Stimulated activated CD8-positive, alpha-beta memory T cell treated with anti-CD3 and anti-CD28 coated beads, Interleukin-12 subunit alpha, Interleukin-12 subunit beta, amount 100 ng/mL, for 4 hours (primary cell): ENCODE data around the gene BEGAIN.
"Not testable (repeated sequence)": the region's sequence is repeated elsewhere in the genome, so short reads cannot be mapped to it uniquely, and the experiment has no call there.

ENCODE experiments used
- DNase-seq: peaks from one replicate; pipeline ENCODE4 v3.0.0-alpha.2; 2020; ENCODE audit warnings: low read depth

BEGAIN gene

DNA sequence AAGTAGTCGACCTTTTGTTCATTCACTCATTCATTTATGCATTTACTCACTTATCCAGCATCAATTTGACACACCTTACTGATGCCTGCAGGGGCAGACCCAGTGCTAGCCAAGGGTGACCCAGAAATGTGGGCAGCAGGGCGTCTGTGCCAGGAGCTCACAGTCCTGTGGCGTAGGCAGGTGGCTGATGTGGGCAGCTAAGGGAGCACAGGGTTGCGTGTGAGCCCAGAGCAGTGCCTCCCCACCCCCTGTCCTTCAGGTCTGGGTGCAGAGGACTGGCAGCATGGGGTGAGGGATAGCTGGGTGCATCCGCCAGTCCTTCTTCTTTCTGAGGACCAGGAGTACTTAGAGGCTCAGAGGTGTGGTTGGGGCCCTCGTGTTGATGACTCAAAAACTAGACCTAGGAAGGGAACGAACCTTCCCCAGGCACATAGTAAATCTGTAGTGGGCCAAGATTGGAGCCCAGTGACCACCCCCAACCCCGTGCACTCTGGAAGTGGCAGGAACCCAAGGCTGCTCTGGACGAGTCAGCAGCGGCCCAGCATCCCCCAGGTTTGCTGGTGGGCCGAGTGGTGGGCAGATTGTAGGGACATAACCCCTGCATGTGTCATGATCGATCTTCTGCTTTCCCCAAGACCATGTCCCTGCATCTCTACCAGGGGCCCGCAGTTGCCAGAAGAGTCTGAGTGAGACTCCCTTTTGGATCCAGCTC lies 63.9 kb downstream of the BEGAIN start:
- no peak for DNase-seq

DNA sequence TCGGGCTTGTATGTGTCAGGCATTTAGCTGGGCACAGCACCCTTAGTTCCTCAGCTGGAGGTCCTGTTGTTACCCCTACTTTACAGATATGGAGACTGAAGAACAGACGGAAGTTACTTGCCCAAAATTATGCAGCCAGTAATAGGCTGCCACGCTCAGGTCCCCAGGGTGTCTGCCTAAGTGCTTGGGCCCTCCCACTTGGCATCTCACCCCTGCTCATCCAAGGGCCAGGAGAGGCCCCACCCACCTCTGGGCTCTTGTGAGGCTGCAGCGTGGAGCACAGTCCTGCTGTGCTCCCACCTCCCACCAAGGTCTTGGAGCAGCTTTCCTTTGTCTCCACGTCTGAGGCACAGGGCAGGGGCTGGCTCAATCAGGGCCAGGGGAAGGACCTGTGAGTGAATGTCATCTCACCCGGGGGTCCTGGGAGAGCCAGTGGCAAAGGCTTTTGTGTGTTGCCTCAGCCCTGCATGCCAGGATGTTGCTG lies 64.6 kb downstream of the BEGAIN start:
- no peak for DNase-seq

DNA sequence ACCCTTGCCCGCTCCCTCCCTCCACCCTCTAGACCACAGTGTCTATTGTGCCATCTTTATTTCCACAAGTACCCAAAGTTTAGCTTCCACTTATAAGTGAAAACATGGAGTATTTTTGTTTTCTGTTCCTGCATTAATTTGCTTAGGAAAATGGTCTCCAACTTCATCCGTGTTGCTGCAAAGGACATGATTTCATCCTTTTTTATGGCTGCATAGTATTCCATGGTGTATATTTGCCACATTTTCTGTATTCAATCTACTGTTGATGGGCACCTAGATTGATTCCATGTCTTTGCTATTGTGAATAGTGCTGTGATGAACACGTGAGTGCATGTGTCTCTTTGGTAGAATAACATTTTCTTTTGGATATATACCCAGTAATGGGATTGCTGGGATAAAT lies 81.2 kb downstream of the BEGAIN start:
- DNase-seq, result not testable (repeated sequence)

DNA sequence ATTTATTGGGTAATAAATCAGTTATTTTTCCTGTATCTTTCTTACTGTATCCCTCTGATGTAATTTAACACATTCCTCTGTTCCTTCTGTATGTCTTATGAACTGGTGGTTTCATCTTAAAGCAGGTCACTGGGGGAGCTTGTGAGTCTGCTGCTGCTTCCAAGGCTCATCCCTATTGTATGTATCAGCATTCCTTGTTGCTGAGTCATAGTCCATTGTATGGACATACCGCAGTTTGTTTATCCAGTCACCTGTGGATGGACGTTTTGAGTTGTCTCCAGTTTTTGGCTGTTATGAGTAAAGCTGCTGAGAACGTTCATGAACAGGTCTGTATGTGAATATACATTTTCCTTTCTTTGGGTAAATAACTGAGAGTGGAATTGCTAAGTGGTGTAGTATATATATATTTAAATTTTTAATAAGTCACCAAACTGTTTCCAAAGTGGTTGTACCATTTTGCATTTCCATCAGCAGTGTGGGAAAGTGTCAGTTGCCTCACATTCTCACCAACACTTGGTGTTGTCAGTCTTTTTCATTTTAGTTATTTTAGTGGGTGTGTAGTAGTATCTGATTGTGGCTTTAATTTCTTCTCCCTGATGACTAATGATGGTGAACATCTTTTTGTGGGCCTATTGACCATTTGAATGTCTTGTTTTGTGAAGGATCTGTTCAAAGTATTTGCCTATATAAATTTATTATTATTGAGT lies 82.7 kb downstream of the BEGAIN start:
- DNase-seq, result no peak

GRCh38 chr14:100503251-100503650 lies 84.0 kb downstream of the BEGAIN start:
- no peak for DNase-seq

GRCh38 chr14:100502622-100503220 lies 84.5 kb downstream of the BEGAIN start:
- DNase-seq, result no peak

GRCh38 chr14:100500128-100500527 lies 87.1 kb downstream of the BEGAIN start:
- DNase-seq, result no peak

- no peak for DNase-seq
These were observed 89.1 kb downstream of the BEGAIN start for GRCh38 chr14:100498068-100498467.

GRCh38 chr14:100495917-100496316 lies 91.3 kb downstream of the BEGAIN start:
- no peak for DNase-seq

DNA sequence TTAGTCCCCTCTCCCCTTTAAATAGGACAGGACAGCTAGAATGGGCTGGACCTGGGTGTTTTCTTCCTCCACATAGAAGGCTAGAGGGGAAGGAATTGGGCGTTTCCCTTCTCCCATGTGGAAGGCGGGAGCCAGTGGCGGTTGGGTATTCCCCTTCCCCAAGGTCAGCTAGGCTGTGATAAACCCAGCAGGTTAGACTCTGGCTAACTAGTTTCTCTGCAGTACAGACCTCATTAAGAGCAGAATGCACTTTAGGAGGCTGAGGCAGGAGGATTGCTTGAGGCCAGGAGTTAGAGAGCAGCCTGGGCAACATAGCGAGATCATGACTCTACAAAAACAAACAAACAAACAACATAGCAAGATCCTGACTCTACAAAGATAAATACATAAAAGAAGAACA lies 92.6 kb downstream of the BEGAIN start:
- DNase-seq, result no peak

GRCh38 chr14:100490252-100490651 lies 97.0 kb downstream of the BEGAIN start:
- no peak for DNase-seq

DNA sequence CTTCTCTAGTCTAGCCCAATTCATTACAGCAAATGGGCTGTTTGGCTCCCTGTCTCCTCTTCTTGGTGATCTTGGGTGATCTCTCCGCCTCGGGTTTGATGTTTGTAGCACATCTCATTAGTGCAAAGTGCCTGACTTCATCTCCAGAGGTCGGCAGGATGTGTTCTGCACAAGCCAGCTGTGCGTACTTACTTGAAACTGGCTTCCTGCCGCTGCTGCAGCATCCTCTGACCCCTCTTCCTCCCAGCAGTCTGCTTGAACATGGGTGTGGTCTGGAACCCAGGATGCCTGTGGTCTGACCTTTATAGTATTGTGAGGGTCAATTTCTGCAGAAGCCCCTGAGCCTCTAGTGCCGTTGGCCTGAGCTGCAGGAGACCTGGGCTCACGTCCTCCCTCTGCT lies 99.2 kb downstream of the BEGAIN start:
- no peak for DNase-seq

DNA sequence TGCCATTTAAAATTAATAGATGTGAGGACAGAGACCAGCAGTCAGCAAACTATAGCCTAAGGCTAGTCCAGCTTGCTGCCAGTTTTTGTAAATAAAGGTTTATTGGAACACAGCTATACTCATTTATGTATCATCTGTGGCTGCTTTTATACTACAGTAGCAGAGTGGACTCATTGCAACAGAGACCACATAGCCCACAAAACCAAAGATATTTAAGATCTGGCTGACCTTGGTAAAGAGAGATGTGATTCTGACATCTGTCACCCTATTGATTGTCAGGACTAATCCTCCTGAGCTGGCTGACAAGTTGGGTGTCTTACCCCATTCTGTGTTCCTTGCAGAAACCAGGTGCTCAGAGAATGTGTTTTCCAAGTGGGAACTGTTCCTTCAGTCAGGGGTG lies 99.9 kb downstream of the BEGAIN start:
- no peak for DNase-seq
